SK-N-SH (cell line): ENCODE results near the gene TAMALIN. TPM values are rescaled to one million over a fixed set of nuclear protein-coding genes. Genes with fewer than 3 reads are reported as not detected.

Source experiments
- CTCF ChIA-PET: fragments of 300-600, 350-600 bp; formaldehyde crosslinking; extraction: SDS; loops from one replicate; lab custom pipeline; 2021; lab: Yijun Ruan, JAX
- POLR2A ChIA-PET: fragments of 350-600 bp; sonication (Branson Sonifier 250); formaldehyde crosslinking; extraction: SDS; loops from one replicate; lab custom pipeline; 2020; ENCODE audit warnings: antibody characterized with exemption, inconsistent platforms; lab: Yijun Ruan, JAX
- DNase-seq: peaks from one replicate; pipeline ENCODE4 v3.0.0; 2012
- H2AFZ ChIP-seq: fragments of 200-600 bp; sonication (generic); 2 replicates; pipeline ENCODE4 v1.8.1; 2016; ENCODE audit warnings: antibody characterized with exemption, mild to moderate bottlenecking, low read depth
- H3F3A ChIP-seq: fragments of 200-600 bp; sonication (generic); replicated peaks from 2 replicates; pipeline ENCODE3; 2016; ENCODE audit warnings: antibody characterized with exemption, mild to moderate bottlenecking; ENCODE audit not compliant: insufficient read depth
- H3K27ac ChIP-seq, 2 experiments: fragments of 200-500 bp in 1 of 2; fragments of 200-600 bp in 1 of 2; sonication (Bioruptor generic) in 1 of 2; sonication (generic), shearing (Covaris generic) in 1 of 2; 2 replicates each; pipeline versions ENCODE4 v1.5.1 to v1.6.1; 2014 to 2016; ENCODE audit warnings: low read depth in 2 of 2, inconsistent platforms in 1 of 2, low read length in 1 of 2, mild to moderate bottlenecking in 1 of 2, mixed read lengths in 1 of 2
- H3K27me3 ChIP-seq: fragments of 200-600 bp; sonication (generic), shearing (Covaris generic); 2 replicates; pipeline ENCODE4 v1.6.1; 2016; ENCODE audit warnings: mixed run types; ENCODE audit not compliant: insufficient read depth
- H3K36me3 ChIP-seq, 2 experiments: fragments of 200-500 bp in 1 of 2; fragments of 200-600 bp in 1 of 2; sonication (Bioruptor generic) in 1 of 2; sonication (generic) in 1 of 2; replicated peaks in 1 of 2; 2 replicates each; pipeline versions ENCODE3 to v1.5.1; 2014 to 2016; ENCODE audit warnings: low read length in 1 of 2, mild to moderate bottlenecking in 1 of 2; ENCODE audit not compliant: insufficient read depth in 2 of 2, control insufficient read depth in 1 of 2
- H3K4me1 ChIP-seq, 2 experiments: fragments of 200-500 bp in 1 of 2; fragments of 200-600 bp in 1 of 2; sonication (Bioruptor generic) in 1 of 2; sonication (generic), shearing (Covaris generic) in 1 of 2; 2 replicates each; pipeline versions ENCODE4 v1.5.1 to v1.6.1; 2014 to 2016; ENCODE audit warnings: low read depth in 1 of 2, low read length in 1 of 2, mixed run types in 1 of 2; ENCODE audit not compliant: insufficient read depth in 2 of 2, control insufficient read depth in 1 of 2
- H3K4me2 ChIP-seq: fragments of 200-600 bp; sonication (generic), shearing (Covaris generic); 2 replicates; pipeline ENCODE4 v1.6.1; 2017; ENCODE audit warnings: mixed run types
- H3K4me3 ChIP-seq, 2 experiments: fragments of 200-500 bp in 1 of 2; fragments of 200-600 bp in 1 of 2; sonication (Bioruptor generic) in 1 of 2; sonication (generic), shearing (Covaris generic) in 1 of 2; 2 replicates each; pipeline versions ENCODE4 v1.5.1 to v1.8.1; 2014 to 2016; ENCODE audit warnings: low read depth in 2 of 2, inconsistent platforms in 1 of 2, low read length in 1 of 2, mild to moderate bottlenecking in 1 of 2, mixed read lengths in 1 of 2, moderate library complexity in 1 of 2
- H3K79me2 ChIP-seq: fragments of 200-600 bp; sonication (generic); 2 replicates; pipeline ENCODE4 v1.8.1; 2017; ENCODE audit warnings: mild to moderate bottlenecking; ENCODE audit not compliant: insufficient read depth
- H3K9ac ChIP-seq: fragments of 200-600 bp; sonication (generic); 2 replicates; pipeline ENCODE4 v1.6.1; 2017; ENCODE audit warnings: mixed run types
- H3K9me2 ChIP-seq: fragments of 200-600 bp; sonication (generic); 2 replicates; pipeline ENCODE4 v1.6.1; 2017; ENCODE audit warnings: mixed run types
- H3K9me3 ChIP-seq: fragments of 200-600 bp; sonication (generic); 2 replicates; pipeline ENCODE4 v1.6.1; 2017; ENCODE audit warnings: mixed run types, mild to moderate bottlenecking, moderate library complexity
- H4K20me1 ChIP-seq: fragments of 200-600 bp; sonication (generic); 2 replicates; pipeline ENCODE4 v1.6.1; 2017; ENCODE audit warnings: mild to moderate bottlenecking, mixed run types; ENCODE audit not compliant: insufficient read depth
- ELF1 ChIP-seq: IDR thresholded peaks from 2 replicates; pipeline ENCODE4 v1.4.0; 2012
- FOXJ3 ChIP-seq: sonication (generic); formaldehyde crosslinking; IDR thresholded peaks from 2 replicates; pipeline ENCODE4 v1.5.1; 2020; ENCODE audit warnings: mild to moderate bottlenecking, missing genetic modification reagents
- FOXM1 ChIP-seq: IDR thresholded peaks from 2 replicates; pipeline ENCODE4 v1.4.0; 2012; ENCODE audit warnings: low read depth, mild to moderate bottlenecking
- GABPA ChIP-seq: IDR thresholded peaks from 2 replicates; pipeline ENCODE4 v1.4.0; 2012; ENCODE audit warnings: low read depth, mild to moderate bottlenecking
- GATA2 ChIP-seq: sonication (generic); formaldehyde crosslinking; IDR thresholded peaks from 2 replicates; pipeline ENCODE4 v1.5.0; 2020; ENCODE audit warnings: mild to moderate bottlenecking, missing genetic modification reagents
- IRF3 ChIP-seq: fragments of 150-350 bp; IDR thresholded peaks from 2 replicates; pipeline ENCODE4 v1.6.1; 2016; ENCODE audit warnings: mild to moderate bottlenecking, low read depth, low read length
- MAX ChIP-seq: IDR thresholded peaks from 2 replicates; pipeline ENCODE4 v1.4.0; 2012; ENCODE audit warnings: low read depth
- MEF2A ChIP-seq: IDR thresholded peaks from 2 replicates; pipeline ENCODE4 v1.4.0; 2012; ENCODE audit warnings: low read depth, borderline replicate concordance
- POLR2AphosphoS5 ChIP-seq: IDR thresholded peaks from 2 replicates; pipeline ENCODE4 v1.6.1; 2012; ENCODE audit warnings: low read depth, low read length
- SIN3A ChIP-seq: IDR thresholded peaks from 2 replicates; pipeline ENCODE4 v1.6.1; 2012; ENCODE audit warnings: low read depth, mild to moderate bottlenecking, low read length, moderate library complexity, borderline replicate concordance
- SMC3 ChIP-seq: IDR thresholded peaks from 2 replicates; pipeline ENCODE4 v1.6.1; 2012; ENCODE audit warnings: low read depth, low read length, improper control_type of control experiment
- TAF1 ChIP-seq: IDR thresholded peaks from 2 replicates; pipeline ENCODE4 v1.6.1; 2012; ENCODE audit warnings: low read depth, mild to moderate bottlenecking, low read length, moderate library complexity, borderline replicate concordance
- TCF12 ChIP-seq: IDR thresholded peaks from 2 replicates; pipeline ENCODE4 v1.4.0; 2012
- TEAD4 ChIP-seq: IDR thresholded peaks from 2 replicates; pipeline ENCODE4 v1.4.0; 2012; ENCODE audit warnings: mild to moderate bottlenecking, borderline replicate concordance; ENCODE audit not compliant: insufficient read depth
- USF2 ChIP-seq: fragments of 150-350 bp; IDR thresholded peaks from 2 replicates; pipeline ENCODE4 v1.6.1; 2017; ENCODE audit warnings: antibody characterized with exemption, low read length, low read depth, borderline replicate concordance
- WGBS: methylation state at CpG from one replicate; pipeline ENCODE4 v1.1.6; 2017; ENCODE audit warnings: low lambda C conversion rate; 5-methylcytosine and 5-hydroxymethylcytosine counted together
- polyA plus RNA-seq, 3 experiments: library from polyadenylated mRNA; depleted of rRNA; stranded (reverse); fragments of >200 nt; gene quantifications; 2 replicates each; pipeline ENCODE4 v1.2.3, GENCODE V29; 2012
- TF ChIP-seq, protein P1 (sequence below): fragments of 200-600 bp; sonication (generic); IDR thresholded peaks from 2 replicates; pipeline ENCODE4 v1.6.1; 2017; ENCODE audit warnings: antibody characterized with exemption, mild to moderate bottlenecking, moderate library complexity

The TAMALIN gene
- 1.7 and 2.4 TPM in 2 replicates for polyA plus RNA-seq (2012; rRNA removed)
- polyA plus RNA-seq (2012; cell fraction: cytosol; rRNA removed): 1.0 and 1.6 TPM in 2 replicates
- polyA plus RNA-seq (2012; cell fraction: nucleus; rRNA removed): 4.9 TPM in 2 replicates

DNA sequence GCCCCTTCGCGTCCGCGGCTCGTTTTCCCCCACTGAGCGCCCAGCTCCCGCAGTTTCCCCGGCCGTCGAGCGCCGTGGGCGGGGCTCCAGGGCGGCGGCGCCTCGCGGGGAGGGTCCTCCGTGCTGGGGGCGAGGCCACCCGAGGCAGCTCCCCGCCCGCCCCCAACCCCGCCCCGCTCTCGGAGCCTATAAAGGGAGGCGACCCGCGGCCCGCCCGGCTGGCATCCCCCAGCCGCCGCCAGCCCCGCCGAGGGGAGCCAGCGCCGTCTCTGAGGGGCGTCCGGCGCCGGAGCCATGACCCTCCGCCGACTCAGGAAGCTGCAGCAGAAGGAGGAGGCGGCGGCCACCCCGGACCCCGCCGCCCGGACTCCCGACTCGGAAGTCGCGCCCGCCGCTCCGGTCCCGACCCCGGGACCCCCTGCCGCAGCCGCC lies at the start of gene TAMALIN:
Gene TAMALIN (plus strand): TSS at position 221 of the 432 bp plus-strand sequence. CDS start 74 bp downstream, at position 295.
- Histone ChIP-seq H3F3A (peaks cover 5% of the 10 kb centered on the region), H3K79me2 (no peaks in the 10 kb centered on the region), H3K9me2 (no peaks in the 10 kb centered on the region), H3K4me3 (peak within 1 kb of the TSS; percentile 57 to 70), H2AFZ (peak within 1 kb of the TSS; percentile 51; the same call in 1 of the 2 replicates), H3K9ac (peak within 1 kb of the TSS; percentile 39; the same call in 1 of the 2 replicates), H3K36me3 (no peaks in the 10 kb centered on the region), H4K20me1 (no peaks in the 10 kb centered on the region), H3K27me3 (no peaks in the 10 kb centered on the region), H3K27ac (no peak within 1 kb of the TSS; a peak in 1 of 4 replicates), H3K9me3 (no peaks in the 10 kb centered on the region), H3K4me1 (peaks cover 0 to 32% of the 10 kb centered on the region in 2 experiments; a peak in 2 of 4 replicates), H3K4me2 (peak within 1 kb of the TSS; percentile 79)
- WGBS: 7% methylated on average over 12 of the region's 60 CpGs
- ChIA-PET CTCF (interaction anchor here (0.6 to 13.1 kb wide), 9 partner anchors 9 to 114 kb away, joined by 3 to 526 read pairs (median 3); no protein-coding TSS in a partner anchor), POLR2A (interaction anchor here (0.7 to 1.6 kb wide), 4 partner anchors 14 to 26 kb away, joined by 3 to 12 read pairs (median 4); no protein-coding TSS in a partner anchor)
- DNase-seq: peak; percentile 97
- TF ChIP-seq, protein P1, sequence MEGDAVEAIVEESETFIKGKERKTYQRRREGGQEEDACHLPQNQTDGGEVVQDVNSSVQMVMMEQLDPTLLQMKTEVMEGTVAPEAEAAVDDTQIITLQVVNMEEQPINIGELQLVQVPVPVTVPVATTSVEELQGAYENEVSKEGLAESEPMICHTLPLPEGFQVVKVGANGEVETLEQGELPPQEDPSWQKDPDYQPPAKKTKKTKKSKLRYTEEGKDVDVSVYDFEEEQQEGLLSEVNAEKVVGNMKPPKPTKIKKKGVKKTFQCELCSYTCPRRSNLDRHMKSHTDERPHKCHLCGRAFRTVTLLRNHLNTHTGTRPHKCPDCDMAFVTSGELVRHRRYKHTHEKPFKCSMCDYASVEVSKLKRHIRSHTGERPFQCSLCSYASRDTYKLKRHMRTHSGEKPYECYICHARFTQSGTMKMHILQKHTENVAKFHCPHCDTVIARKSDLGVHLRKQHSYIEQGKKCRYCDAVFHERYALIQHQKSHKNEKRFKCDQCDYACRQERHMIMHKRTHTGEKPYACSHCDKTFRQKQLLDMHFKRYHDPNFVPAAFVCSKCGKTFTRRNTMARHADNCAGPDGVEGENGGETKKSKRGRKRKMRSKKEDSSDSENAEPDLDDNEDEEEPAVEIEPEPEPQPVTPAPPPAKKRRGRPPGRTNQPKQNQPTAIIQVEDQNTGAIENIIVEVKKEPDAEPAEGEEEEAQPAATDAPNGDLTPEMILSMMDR: no peak
- TF ChIP-seq ELF1: no peak
- TF ChIP-seq GABPA: no peak
- 0 out of 2 replicates have a peak, but pooled peaks have one; percentile 25 for TF ChIP-seq POLR2AphosphoS5
- TF ChIP-seq USF2: no peak
- no peak for TF ChIP-seq FOXJ3 (CRISPR knock-in tag)
- TF ChIP-seq TAF1: no peak
- no peak for TF ChIP-seq SMC3
- no peak for TF ChIP-seq IRF3

GRCh38 chr12:51958542-51958941 lies 48.2 kb upstream of the TAMALIN start:
- 99% methylated on average over 13 of the region's 13 CpGs for WGBS
- H3K36me3 ChIP-seq: peaks cover 0 to 7% of the 10 kb centered on the region in 2 experiments
- DNase-seq: no peak
- H3K27me3 ChIP-seq: no peaks in the 10 kb centered on the region
- peaks cover 3% of the 10 kb centered on the region for H3F3A ChIP-seq
- no peak overlapping the region for H3K4me3 ChIP-seq
- CTCF ChIA-PET: interaction anchor here (0.9 to 1.5 kb wide), 3 partner anchors 9 to 66 kb away, joined by 4 to 5 read pairs (median 4); no protein-coding TSS in a partner anchor
- no peaks in the 10 kb centered on the region for H3K9me3 ChIP-seq
- H4K20me1 ChIP-seq: peaks cover 5% of the 10 kb centered on the region; the same call in 1 of the 2 replicates
- POLR2A ChIA-PET: no interaction called here
- no peaks in the 10 kb centered on the region for H3K9me2 ChIP-seq
- no peak for TF ChIP-seq MEF2A
- no peak for TF ChIP-seq SIN3A
- no peak for TF ChIP-seq MAX
- TF ChIP-seq FOXM1: no peak
- no peak for TF ChIP-seq TCF12
- TF ChIP-seq TEAD4: no peak
- no peak for TF ChIP-seq GABPA
- TF ChIP-seq GATA2 (CRISPR knock-in tag): no peak
- H3K27ac ChIP-seq: no peak overlapping the region
- H3K9ac ChIP-seq: no peak overlapping the region
- H2AFZ ChIP-seq: no peak overlapping the region
- H3K4me2 ChIP-seq: no peak overlapping the region
- peaks cover 36% of the 10 kb centered on the region for H3K79me2 ChIP-seq
- peaks cover 0 to 19% of the 10 kb centered on the region in 2 experiments; a peak in 2 of 4 replicates for H3K4me1 ChIP-seq
